ENCODE results near the gene LIMS1. TPM values are rescaled to one million over a fixed set of nuclear protein-coding genes. Genes with fewer than 3 reads are reported as not detected.
"Not testable (repeated sequence)": the region's sequence is repeated elsewhere in the genome, so short reads cannot be mapped to it uniquely, and the experiment has no call there.

The LIMS1 gene
- total RNA-seq: 10 to 100 TPM; 55.5 to 87.2 (median 68.7) TPM

- Histone ChIP-seq H3K27me3 (no peaks in the 10 kb centered on the region), H3K9me3 (no peaks in the 10 kb centered on the region), H3K36me3 (no peaks in the 10 kb centered on the region), H3K4me3 (peak within 1 kb of the TSS; percentile 74), H3K4me1 (peaks cover 35% of the 10 kb centered on the region), H3K27ac (peak within 1 kb of the TSS; percentile 92)
- TF ChIP-seq POLR2A (IDR thresholded peaks at IDR 0.05): peak; percentile 56 to 79
- TF ChIP-seq POLR2AphosphoS5 (IDR thresholded peaks at IDR 0.05): peak in 2 of 3 donors; percentile 32 to 45
- no peak for TF ChIP-seq CTCF (IDR thresholded peaks at IDR 0.05)
- no peak for TF ChIP-seq EP300 (IDR thresholded peaks at IDR 0.05)
- under 1% methylated on average over 32 of the region's 87 CpGs for WGBS
- peak; percentile 92 for DNase-seq (ENCODE audit: low spot score in 2 of 2)
Measured at GRCh38 chr2:108533832-108534583, at the start of gene LIMS1. Gene LIMS1 (plus strand): TSS chr2:108534470. CDS start chr2:108534563, 93 bp downstream.

GRCh38 chr2:108485253-108485652, 49.0 kb upstream of the LIMS1 start:
- no peak overlapping the region for H3K4me3 ChIP-seq
- WGBS: 96% methylated on average over 2 of the region's 2 CpGs
- H3K36me3 ChIP-seq: peaks cover 79% of the 10 kb centered on the region

GRCh38 chr2:108490506-108491122, 43.7 kb upstream of the LIMS1 start:
- no peak for TF ChIP-seq POLR2A (IDR thresholded peaks at IDR 0.05)
- no peak for TF ChIP-seq CTCF (IDR thresholded peaks at IDR 0.05)
- TF ChIP-seq EP300 (IDR thresholded peaks at IDR 0.05): no peak
- no peaks in the 10 kb centered on the region for H3K27me3 ChIP-seq
- no peaks in the 10 kb centered on the region for H3K4me1 ChIP-seq
- H3K9me3 ChIP-seq: no peaks in the 10 kb centered on the region
- no peak for DNase-seq (ENCODE audit: low spot score in 2 of 2)
- H3K27ac ChIP-seq: no peak overlapping the region
- no peak overlapping the region for H3K4me3 ChIP-seq
- H3K36me3 ChIP-seq: peaks cover 77% of the 10 kb centered on the region

More at GRCh38 chr2:108485253-108485652, 49.0 kb upstream of the LIMS1 start:
- DNase-seq (ENCODE audit: low spot score in 2 of 2): no peak
- no peaks in the 10 kb centered on the region for H3K27me3 ChIP-seq
- no peaks in the 10 kb centered on the region for H3K4me1 ChIP-seq
- H3K27ac ChIP-seq: no peak overlapping the region
- no peaks in the 10 kb centered on the region for H3K9me3 ChIP-seq
- TF ChIP-seq POLR2AphosphoS5 (IDR thresholded peaks at IDR 0.05) (no peak), CTCF (IDR thresholded peaks at IDR 0.05) (no peak), EP300 (IDR thresholded peaks at IDR 0.05) (no peak), POLR2A (IDR thresholded peaks at IDR 0.05) (no peak)

GRCh38 chr2:108491848-108492247, 42.4 kb upstream of the LIMS1 start:
- Histone ChIP-seq H3K9me3 (no peaks in the 10 kb centered on the region), H3K4me3 (no peak overlapping the region), H3K4me1 (no peaks in the 10 kb centered on the region), H3K27ac (no peak overlapping the region), H3K36me3 (peaks cover 68% of the 10 kb centered on the region), H3K27me3 (no peaks in the 10 kb centered on the region)
- TF ChIP-seq EP300 (IDR thresholded peaks at IDR 0.05): no peak
- TF ChIP-seq CTCF (IDR thresholded peaks at IDR 0.05): no peak
- TF ChIP-seq POLR2AphosphoS5 (IDR thresholded peaks at IDR 0.05): no peak
- no peak for TF ChIP-seq POLR2A (IDR thresholded peaks at IDR 0.05)
- DNase-seq (ENCODE audit: low spot score in 2 of 2): no peak

GRCh38 chr2:108492364-108492763, 41.9 kb upstream of the LIMS1 start:
- Histone ChIP-seq H3K36me3 (peaks cover 68% of the 10 kb centered on the region), H3K27me3 (no peaks in the 10 kb centered on the region), H3K4me3 (no peak overlapping the region), H3K27ac (no peak overlapping the region), H3K9me3 (no peaks in the 10 kb centered on the region), H3K4me1 (no peaks in the 10 kb centered on the region)
- WGBS: 81% methylated on average over 4 of the region's 4 CpGs
- no peak for DNase-seq (ENCODE audit: low spot score in 2 of 2)
- no peak for TF ChIP-seq POLR2A (IDR thresholded peaks at IDR 0.05)
- no peak for TF ChIP-seq EP300 (IDR thresholded peaks at IDR 0.05)
- no peak for TF ChIP-seq CTCF (IDR thresholded peaks at IDR 0.05)
- TF ChIP-seq POLR2AphosphoS5 (IDR thresholded peaks at IDR 0.05): no peak

- H3K4me3 ChIP-seq; H3K9me3 ChIP-seq; H3K27ac ChIP-seq; DNase-seq (ENCODE audit: low spot score in 2 of 2); H3K27me3 ChIP-seq; H3K4me1 ChIP-seq: not testable (repeated sequence)
- peaks cover 51% of the 10 kb centered on the region for H3K36me3 ChIP-seq
- WGBS: 83% methylated on average over 2 of the region's 3 CpGs
Measured at GRCh38 chr2:108496167-108496566, 38.1 kb upstream of the LIMS1 start.

GRCh38 chr2:108507620-108508019, 26.6 kb upstream of the LIMS1 start:
- not testable (repeated sequence) for H3K4me3 ChIP-seq; DNase-seq (ENCODE audit: low spot score in 2 of 2)
- 70% methylated on average over 4 of the region's 4 CpGs for WGBS

GRCh38 chr2:108512431-108512830, 21.8 kb upstream of the LIMS1 start:
- not testable (repeated sequence) for H3K4me3 ChIP-seq; H3K27ac ChIP-seq; H3K4me1 ChIP-seq; H3K9me3 ChIP-seq; H3K27me3 ChIP-seq; DNase-seq (ENCODE audit: low spot score in 2 of 2); H3K36me3 ChIP-seq
- 67% methylated on average over 3 of the region's 3 CpGs for WGBS

More at GRCh38 chr2:108507620-108508019, 26.6 kb upstream of the LIMS1 start:
- not testable (repeated sequence) for H3K27me3 ChIP-seq, H3K9me3 ChIP-seq, H3K4me1 ChIP-seq, H3K27ac ChIP-seq
- H3K36me3 ChIP-seq: peaks cover 18% of the 10 kb centered on the region
